Measurements from ENCODE around the gene GRK4.
A peak's percentile ranks its signal among the peaks of the same experiment; 100 is the strongest.

Gene GRK4

GRCh38 chr4:3010998-3011397 is 47.6 kb downstream of the GRK4 start:
- DNase-seq (ENCODE audit: low read depth in 2 of 2): no peak

- no peak for DNase-seq (ENCODE audit: low read depth in 2 of 2)
Observed at GRCh38 chr4:3011456-3012220, 48.3 kb downstream of the GRK4 start.

DNA sequence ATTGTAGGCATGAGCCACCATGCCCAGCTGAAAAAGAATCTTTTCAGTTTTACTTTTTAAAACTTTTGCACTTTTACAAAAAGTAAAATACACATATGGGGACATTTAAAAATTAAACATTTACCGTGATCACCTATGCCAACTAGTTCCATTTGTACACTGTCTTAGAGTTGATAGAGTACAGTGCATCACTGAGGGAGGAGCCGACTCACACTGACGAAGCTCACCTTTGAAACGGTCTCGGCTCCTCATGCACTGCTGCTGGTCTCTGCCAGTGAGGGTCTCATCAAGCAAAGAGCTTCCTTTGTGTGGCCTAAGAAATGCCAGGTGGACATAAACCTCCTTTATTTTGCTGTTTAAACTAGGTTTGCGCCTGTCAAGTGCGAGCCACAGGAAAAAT is 50.0 kb downstream of the GRK4 start:
- DNase-seq (ENCODE audit: low read depth in 2 of 2): no peak

DNA sequence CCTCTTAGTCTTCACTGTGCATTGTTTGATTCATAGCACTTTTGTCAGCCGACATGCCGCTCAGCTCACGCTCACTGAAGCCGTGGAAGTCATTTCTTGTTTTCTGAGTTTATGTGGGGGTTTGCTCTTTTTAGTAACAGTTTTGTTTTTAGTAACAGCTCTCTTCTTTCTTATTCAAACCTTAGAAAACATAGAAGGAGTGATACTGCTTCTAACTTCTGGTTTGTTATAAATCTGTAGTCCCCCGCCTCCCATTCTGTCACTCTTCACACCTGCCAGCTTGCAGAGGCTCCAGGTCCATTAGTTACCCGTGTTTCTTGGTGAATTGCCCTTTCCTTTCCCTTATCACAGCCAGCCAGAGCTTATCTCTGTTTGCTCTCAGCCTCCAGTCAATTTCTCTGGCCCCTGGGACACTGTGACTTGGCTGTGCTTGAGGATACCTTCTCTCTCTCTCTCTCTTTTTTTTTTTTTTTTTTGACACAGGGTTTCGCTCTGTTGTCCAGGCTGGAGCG is 50.5 kb downstream of the GRK4 start:
- peak in 1 of 2 donors; percentile 40 for DNase-seq (ENCODE audit: low read depth in 2 of 2)

DNA sequence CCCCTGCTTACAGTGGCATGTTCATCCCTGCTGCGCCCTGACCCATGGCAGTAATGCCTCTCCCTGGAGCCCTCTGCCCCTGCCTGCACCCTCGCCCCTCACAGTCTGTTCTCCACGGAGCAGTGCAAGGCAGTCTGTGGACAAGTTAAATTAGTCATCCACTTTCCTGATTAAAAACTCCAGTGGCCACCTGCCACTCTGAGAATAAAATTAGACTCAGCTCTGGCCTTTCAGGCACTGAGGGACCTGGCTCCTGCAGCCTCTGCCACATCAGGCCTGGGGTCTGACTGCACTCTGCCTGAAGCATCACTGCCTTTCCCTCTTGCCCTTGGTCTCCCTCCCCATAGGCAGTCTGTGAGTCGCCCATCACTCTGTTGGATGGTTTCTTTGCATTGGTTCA is 53.6 kb downstream of the GRK4 start:
- no peak for DNase-seq (ENCODE audit: low read depth in 2 of 2)

GRCh38 chr4:3017504-3017903 is 54.1 kb downstream of the GRK4 start:
- DNase-seq (ENCODE audit: low read depth in 2 of 2): no peak

- DNase-seq (ENCODE audit: low read depth in 2 of 2): no peak
Observed at GRCh38 chr4:3019145-3019846, 55.9 kb downstream of the GRK4 start.

DNA sequence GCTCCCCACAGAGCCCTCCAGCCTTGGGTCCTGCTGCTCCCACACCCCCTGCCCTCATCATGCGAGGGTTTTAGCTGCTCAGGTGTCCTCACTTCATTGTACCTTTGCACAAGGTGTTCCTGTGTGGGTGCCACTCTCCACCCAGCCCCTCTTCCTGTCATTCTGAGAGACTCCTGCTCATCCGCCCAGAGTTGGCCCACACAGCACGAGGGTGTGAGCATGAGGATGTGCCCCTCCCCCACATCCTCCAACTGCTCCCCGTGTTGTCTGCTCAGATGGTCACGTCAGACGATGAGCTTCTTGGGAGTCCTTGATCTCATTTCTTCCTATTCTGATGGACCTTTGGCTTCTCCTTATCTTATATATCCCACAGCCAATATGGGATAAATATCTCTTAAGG is 57.8 kb downstream of the GRK4 start:
- no peak for DNase-seq (ENCODE audit: low read depth in 2 of 2)

GRCh38 chr4:3021627-3022026 is 58.3 kb downstream of the GRK4 start:
- DNase-seq (ENCODE audit: low read depth in 2 of 2): no peak

- DNase-seq (ENCODE audit: low read depth in 2 of 2): no peak
Observed at GRCh38 chr4:3022112-3022511, 58.7 kb downstream of the GRK4 start.

GRCh38 chr4:3022651-3023050 is 59.3 kb downstream of the GRK4 start:
- DNase-seq (ENCODE audit: low read depth in 2 of 2): no peak

GRCh38 chr4:3025881-3026280 is 62.5 kb downstream of the GRK4 start:
- DNase-seq (ENCODE audit: low read depth in 2 of 2): no peak

DNA sequence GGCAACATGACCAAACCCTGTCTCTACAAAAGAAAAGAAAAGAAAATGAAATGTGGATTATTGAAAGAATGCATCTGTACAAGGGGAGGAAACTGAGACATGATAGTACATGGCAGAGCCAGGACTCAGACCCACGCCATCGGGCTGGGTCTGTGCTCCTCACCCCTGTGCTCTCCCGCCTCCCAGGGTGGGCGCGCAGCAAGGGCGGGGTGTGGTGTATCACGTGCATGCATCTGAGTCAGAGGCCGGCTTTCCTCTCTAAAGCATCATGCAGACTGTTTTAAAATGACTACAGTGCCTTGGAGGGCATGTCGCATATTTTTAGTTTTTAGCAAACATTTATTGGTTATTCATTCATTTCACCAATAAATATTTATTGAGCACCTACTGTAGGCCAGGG is 63.2 kb downstream of the GRK4 start:
- DNase-seq (ENCODE audit: low read depth in 2 of 2): no peak

GRCh38 chr4:3029464-3029863 is 66.1 kb downstream of the GRK4 start:
- no peak for DNase-seq (ENCODE audit: low read depth in 2 of 2)

DNA sequence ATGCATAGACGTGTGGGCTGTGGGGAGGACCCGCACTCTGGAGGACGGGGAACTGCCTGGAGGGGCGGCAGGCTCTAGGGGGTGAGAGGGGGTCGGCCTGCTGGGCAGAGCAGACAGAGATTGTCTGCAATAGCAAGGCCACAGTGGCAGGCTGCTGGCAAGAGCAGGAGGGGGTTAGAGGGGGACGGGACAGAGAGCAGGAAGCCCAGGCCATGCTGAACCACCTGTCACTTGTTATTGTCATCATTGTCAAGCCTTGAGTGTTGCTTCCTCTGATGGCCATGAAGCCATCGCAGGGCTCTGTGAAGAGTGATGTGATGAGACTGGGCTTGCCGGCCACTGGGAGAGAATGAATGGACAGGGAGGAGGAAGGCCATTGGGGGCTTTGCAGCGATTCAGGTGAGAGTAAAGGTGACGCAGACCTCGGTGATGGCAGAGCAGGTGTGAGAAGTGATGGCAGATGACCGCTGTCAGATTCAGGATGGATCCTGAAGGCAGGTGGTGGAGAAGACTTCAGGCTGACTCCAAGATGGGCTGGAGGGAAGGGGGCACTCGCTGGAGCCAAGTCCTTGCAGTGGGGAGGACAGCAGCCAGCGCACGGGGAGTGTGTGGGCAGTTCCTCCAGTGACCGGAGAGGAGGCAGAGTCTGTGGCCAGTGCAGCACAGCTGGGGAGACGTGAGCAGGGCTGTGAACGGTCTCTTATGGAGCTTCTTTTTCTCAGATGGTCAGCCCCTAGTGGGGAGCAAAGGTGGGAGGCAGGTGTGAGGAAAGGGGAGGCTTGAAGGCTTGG is 67.4 kb downstream of the GRK4 start:
- no peak for DNase-seq (ENCODE audit: low read depth in 2 of 2)

GRCh38 chr4:3031357-3032082 is 68.1 kb downstream of the GRK4 start:
- no peak for DNase-seq (ENCODE audit: low read depth in 2 of 2)

- no peak for DNase-seq (ENCODE audit: low read depth in 2 of 2)
Observed at GRCh38 chr4:3034231-3034630, 70.9 kb downstream of the GRK4 start.

- DNase-seq (ENCODE audit: low read depth in 2 of 2): no peak
Observed at GRCh38 chr4:3035249-3035648, 71.9 kb downstream of the GRK4 start.

DNA sequence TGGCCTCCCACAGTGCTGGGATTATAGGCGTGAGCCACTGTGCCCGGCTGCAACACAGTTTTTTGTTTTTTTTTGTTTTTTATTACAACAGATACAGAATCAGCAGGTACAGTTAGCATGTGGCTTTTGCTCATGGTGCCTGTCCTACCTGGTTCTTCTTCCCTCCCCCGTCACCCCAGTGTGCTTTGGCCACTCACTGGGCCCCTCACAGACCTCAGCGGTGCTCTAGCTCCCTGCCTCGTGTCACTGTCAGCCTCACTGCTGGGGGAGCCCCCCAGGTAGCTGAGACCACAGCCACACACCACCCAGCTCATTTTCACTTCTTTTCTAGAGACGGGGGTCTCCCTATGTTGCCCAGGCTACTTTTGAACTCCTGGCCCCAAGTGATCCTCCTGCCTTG is 72.3 kb downstream of the GRK4 start:
- no peak for DNase-seq (ENCODE audit: low read depth in 2 of 2)

GRCh38 chr4:3036131-3036952 is 73.0 kb downstream of the GRK4 start:
- no peak for DNase-seq (ENCODE audit: low read depth in 2 of 2)

- DNase-seq (ENCODE audit: low read depth in 2 of 2): no peak
Observed at GRCh38 chr4:3037957-3038461, 74.6 kb downstream of the GRK4 start.
